Measurements from ENCODE around the gene DMD. TPM values are rescaled to one million over a fixed set of nuclear protein-coding genes. Genes with fewer than 3 reads are reported as not detected.

Gene DMD
- total RNA-seq, 1 experiment from 2014 or later, result 2.2 TPM

DNA sequence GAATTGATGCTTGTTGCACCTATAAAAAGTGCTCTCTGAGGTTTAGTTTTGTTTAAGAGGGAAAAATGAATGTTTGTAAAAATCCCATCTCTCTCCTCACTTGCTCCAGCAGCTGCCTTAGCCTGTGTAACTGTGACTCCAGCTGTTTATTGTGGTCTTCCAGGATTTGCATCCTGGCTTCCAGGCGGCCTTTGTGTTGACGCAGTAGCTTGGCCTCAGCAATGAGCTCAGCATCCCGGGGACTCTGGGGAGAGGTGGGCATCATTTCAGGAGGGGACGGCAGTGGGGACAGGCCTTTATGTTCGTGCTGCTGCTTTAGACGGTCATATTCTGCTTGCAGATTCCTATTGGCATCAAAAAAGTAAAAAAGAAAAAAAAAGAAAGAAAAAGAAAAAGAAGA lies 2064.2 kb downstream of the DMD start:
- Histone ChIP-seq H3K4me3 (ENCODE audit: low read depth in 2 of 2, low read length in 2 of 2) (no peak overlapping the region), H3K27ac (ENCODE audit: low read length) (no peak overlapping the region), H3K9me3 (ENCODE audit: control insufficient read depth, insufficient read depth, low read depth, low read length) (no peaks in the 10 kb centered on the region), H3K36me3 (ENCODE audit: control insufficient read depth, insufficient read depth, low read length) (no peaks in the 10 kb centered on the region), H3K27me3 (ENCODE audit: control insufficient read depth, insufficient read depth, low read length) (no peaks in the 10 kb centered on the region), H3K4me1 (ENCODE audit: control insufficient read depth, insufficient read depth, low read length) (no peaks in the 10 kb centered on the region)
- no peak for ATAC-seq
- intact Hi-C loops (cut with micrococcal nuclease; ENCODE audit: unreplicated experiment) (no loop called here), in situ Hi-C loops (cut with HindIII; ENCODE audit: low pct_unique_long_range_greater_than_20kb, low sequenced_read_pairs) (no loop called here)
- DNase-seq (ENCODE audit: low read depth, low spot score), result no peak
- ChIA-PET CTCF (no interaction called here), POLR2A (no interaction called here)
- no peak for TF ChIP-seq TCF7L2 (IDR thresholded peaks at IDR 0.05; ENCODE audit: low read depth, low read length)
- TF ChIP-seq POLR2AphosphoS5 (IDR thresholded peaks at IDR 0.05; ENCODE audit: low read depth, low read length), result no peak
- TF ChIP-seq, protein P1, sequence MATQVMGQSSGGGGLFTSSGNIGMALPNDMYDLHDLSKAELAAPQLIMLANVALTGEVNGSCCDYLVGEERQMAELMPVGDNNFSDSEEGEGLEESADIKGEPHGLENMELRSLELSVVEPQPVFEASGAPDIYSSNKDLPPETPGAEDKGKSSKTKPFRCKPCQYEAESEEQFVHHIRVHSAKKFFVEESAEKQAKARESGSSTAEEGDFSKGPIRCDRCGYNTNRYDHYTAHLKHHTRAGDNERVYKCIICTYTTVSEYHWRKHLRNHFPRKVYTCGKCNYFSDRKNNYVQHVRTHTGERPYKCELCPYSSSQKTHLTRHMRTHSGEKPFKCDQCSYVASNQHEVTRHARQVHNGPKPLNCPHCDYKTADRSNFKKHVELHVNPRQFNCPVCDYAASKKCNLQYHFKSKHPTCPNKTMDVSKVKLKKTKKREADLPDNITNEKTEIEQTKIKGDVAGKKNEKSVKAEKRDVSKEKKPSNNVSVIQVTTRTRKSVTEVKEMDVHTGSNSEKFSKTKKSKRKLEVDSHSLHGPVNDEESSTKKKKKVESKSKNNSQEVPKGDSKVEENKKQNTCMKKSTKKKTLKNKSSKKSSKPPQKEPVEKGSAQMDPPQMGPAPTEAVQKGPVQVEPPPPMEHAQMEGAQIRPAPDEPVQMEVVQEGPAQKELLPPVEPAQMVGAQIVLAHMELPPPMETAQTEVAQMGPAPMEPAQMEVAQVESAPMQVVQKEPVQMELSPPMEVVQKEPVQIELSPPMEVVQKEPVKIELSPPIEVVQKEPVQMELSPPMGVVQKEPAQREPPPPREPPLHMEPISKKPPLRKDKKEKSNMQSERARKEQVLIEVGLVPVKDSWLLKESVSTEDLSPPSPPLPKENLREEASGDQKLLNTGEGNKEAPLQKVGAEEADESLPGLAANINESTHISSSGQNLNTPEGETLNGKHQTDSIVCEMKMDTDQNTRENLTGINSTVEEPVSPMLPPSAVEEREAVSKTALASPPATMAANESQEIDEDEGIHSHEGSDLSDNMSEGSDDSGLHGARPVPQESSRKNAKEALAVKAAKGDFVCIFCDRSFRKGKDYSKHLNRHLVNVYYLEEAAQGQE (IDR thresholded peaks at IDR 0.05; ENCODE audit: insufficient read depth in 1 of 2, low read depth in 2 of 2, low read length in 1 of 2), result no peak
- BruUV-seq (replicated peaks), result no TSS peak

DNA sequence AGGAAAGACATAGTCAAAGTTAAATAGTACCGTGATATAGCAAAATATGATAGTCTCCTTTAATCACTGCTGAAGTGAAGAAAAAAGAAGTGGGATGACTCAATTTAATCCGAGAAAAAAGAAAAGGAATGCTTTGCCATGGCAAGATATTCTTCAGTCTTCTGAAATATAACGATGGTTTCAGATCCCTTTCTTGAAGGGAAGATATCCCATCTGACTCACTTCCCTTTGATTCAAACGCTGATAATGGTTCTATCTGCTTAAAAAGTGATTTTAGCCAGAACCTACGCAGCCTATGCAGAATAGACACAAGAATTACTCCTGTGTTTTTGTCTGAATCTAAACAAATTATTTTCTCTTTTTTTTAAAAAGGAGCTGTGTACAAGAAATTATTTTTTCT lies 2071.4 kb downstream of the DMD start:
- Histone ChIP-seq H3K4me3 (ENCODE audit: low read depth in 2 of 2, low read length in 2 of 2) (no peak overlapping the region), H3K27me3 (ENCODE audit: control insufficient read depth, insufficient read depth, low read length) (no peaks in the 10 kb centered on the region), H3K9me3 (ENCODE audit: control insufficient read depth, insufficient read depth, low read depth, low read length) (no peaks in the 10 kb centered on the region), H3K36me3 (ENCODE audit: control insufficient read depth, insufficient read depth, low read length) (no peaks in the 10 kb centered on the region), H3K27ac (ENCODE audit: low read length) (no peak overlapping the region), H3K4me1 (ENCODE audit: control insufficient read depth, insufficient read depth, low read length) (no peaks in the 10 kb centered on the region)
- ChIA-PET POLR2A (no interaction called here), CTCF (no interaction called here)
- DNase-seq (ENCODE audit: low read depth, low spot score), result no peak
- TF ChIP-seq, protein P1 (IDR thresholded peaks at IDR 0.05; ENCODE audit: insufficient read depth in 1 of 2, low read depth in 2 of 2, low read length in 1 of 2), result no peak
- no peak for TF ChIP-seq SIN3A (IDR thresholded peaks at IDR 0.05; ENCODE audit: borderline replicate concordance, insufficient read depth, low read depth, low read length)
- TF ChIP-seq, protein P2, sequence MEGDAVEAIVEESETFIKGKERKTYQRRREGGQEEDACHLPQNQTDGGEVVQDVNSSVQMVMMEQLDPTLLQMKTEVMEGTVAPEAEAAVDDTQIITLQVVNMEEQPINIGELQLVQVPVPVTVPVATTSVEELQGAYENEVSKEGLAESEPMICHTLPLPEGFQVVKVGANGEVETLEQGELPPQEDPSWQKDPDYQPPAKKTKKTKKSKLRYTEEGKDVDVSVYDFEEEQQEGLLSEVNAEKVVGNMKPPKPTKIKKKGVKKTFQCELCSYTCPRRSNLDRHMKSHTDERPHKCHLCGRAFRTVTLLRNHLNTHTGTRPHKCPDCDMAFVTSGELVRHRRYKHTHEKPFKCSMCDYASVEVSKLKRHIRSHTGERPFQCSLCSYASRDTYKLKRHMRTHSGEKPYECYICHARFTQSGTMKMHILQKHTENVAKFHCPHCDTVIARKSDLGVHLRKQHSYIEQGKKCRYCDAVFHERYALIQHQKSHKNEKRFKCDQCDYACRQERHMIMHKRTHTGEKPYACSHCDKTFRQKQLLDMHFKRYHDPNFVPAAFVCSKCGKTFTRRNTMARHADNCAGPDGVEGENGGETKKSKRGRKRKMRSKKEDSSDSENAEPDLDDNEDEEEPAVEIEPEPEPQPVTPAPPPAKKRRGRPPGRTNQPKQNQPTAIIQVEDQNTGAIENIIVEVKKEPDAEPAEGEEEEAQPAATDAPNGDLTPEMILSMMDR (IDR thresholded peaks at IDR 0.05), result no peak
- no peak for TF ChIP-seq TCF7L2 (IDR thresholded peaks at IDR 0.05; ENCODE audit: low read depth, low read length)
- no peak for TF ChIP-seq POLR2AphosphoS5 (IDR thresholded peaks at IDR 0.05; ENCODE audit: low read depth, low read length)
- no peak for ATAC-seq
- intact Hi-C loops (cut with micrococcal nuclease; ENCODE audit: unreplicated experiment), result no loop called here
- in situ Hi-C loops (cut with HindIII; ENCODE audit: low pct_unique_long_range_greater_than_20kb, low sequenced_read_pairs), result no loop called here
- BruUV-seq (replicated peaks), result no TSS peak

All from Panc1 (cell line).